Stimulated activated naive CD8-positive, alpha-beta T cell treated with anti-CD3 and anti-CD28 coated beads, Interleukin-15, Interleukin-2, amounts not matched to agents 100 ng/mL and 50 ng/mL, for 24 hours (primary cell): Measurements from ENCODE around the gene ANAPC4.

Source experiments
- H3K27ac Mint-ChIP-seq: one replicate; pipeline ENCODE4 v1.8.0; 2021; ENCODE audit warnings: mild to moderate bottlenecking, mixed read lengths
- H3K27me3 Mint-ChIP-seq: one replicate; pipeline ENCODE4 v1.8.0; 2021; ENCODE audit warnings: mixed read lengths
- H3K36me3 Mint-ChIP-seq: one replicate; pipeline ENCODE4 v1.8.0; 2021; ENCODE audit warnings: low read depth, mixed read lengths
- H3K4me1 Mint-ChIP-seq: one replicate; pipeline ENCODE4 v1.8.0; 2021; ENCODE audit warnings: low read depth, mixed read lengths
- H3K4me3 Mint-ChIP-seq: one replicate; pipeline ENCODE4 v1.8.0; 2021; ENCODE audit warnings: mild to moderate bottlenecking, mixed read lengths
- H3K9me3 Mint-ChIP-seq: one replicate; pipeline ENCODE4 v1.8.0; 2021; ENCODE audit warnings: mixed read lengths

ANAPC4 gene

DNA sequence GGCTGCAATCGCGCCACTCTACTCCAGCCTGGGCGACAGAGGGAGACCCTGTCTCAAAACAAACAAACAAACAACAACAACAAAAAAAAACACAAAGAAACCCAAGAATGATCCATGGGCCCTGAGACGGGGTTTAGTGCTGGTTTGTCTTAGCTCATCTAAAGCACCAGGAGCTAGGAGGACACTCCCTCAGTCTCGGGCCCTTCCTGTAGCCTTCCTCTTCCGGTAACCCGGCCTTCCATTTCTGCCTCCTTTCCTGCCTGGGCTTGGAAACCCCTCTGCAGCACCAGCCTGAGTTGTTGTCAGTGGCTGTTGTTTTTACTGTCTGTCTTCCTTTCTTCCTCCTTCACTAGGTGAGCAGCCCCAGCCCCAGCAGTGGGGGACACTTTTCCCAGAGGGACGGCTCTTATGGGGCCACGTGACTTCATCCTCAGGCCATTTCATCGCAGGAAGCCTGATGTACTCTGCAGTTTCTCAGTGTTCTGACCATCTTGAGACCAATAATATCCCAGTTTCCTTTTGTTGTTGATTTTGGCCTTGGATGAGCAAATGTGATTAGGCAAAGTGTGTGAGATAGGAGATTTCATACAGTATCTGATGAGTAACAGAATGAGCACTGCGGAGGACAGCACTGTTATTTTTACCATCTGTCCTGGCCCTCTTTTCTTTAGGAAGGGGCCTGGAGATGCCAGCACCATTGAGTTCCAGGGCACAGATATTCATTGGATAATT lies 90.1 kb downstream of the ANAPC4 start:
- Mint-ChIP-seq H3K4me1 (no peaks in the 10 kb centered on the region), H3K36me3 (no peaks in the 10 kb centered on the region), H3K27ac (no peak overlapping the region), H3K27me3 (no peaks in the 10 kb centered on the region), H3K9me3 (peaks cover 12% of the 10 kb centered on the region), H3K4me3 (no peak overlapping the region)

DNA sequence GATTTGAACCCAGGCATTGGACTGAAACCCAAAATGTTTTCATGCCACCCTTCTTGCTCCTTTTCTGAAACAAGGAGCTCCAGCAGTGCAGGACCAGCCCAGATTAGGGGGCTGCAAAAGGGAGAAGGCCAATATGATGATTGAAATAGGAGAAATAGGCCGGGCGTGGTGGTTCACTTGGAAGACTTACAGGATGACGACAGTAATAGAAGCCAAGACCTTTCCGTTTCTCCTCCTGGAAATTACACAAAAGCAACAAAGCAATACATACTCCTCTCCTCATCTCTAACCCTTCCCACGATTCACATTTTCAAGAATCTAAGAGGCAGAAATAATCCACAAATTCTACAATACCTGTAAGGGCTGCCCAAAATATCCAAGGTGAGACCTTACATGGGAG lies 90.8 kb downstream of the ANAPC4 start:
- no peak overlapping the region for H3K4me3 Mint-ChIP-seq
- no peaks in the 10 kb centered on the region for H3K36me3 Mint-ChIP-seq
- H3K9me3 Mint-ChIP-seq: peaks cover 12% of the 10 kb centered on the region
- no peak overlapping the region for H3K27ac Mint-ChIP-seq
- H3K4me1 Mint-ChIP-seq: no peaks in the 10 kb centered on the region
- no peaks in the 10 kb centered on the region for H3K27me3 Mint-ChIP-seq
